ENCODE results near the gene RIN3. TPM values are rescaled to one million over a fixed set of nuclear protein-coding genes. Genes with fewer than 3 reads are reported as not detected.

RIN3 gene
- total RNA-seq, 1 experiment from 2014 or later, result 10.9 TPM

DNA sequence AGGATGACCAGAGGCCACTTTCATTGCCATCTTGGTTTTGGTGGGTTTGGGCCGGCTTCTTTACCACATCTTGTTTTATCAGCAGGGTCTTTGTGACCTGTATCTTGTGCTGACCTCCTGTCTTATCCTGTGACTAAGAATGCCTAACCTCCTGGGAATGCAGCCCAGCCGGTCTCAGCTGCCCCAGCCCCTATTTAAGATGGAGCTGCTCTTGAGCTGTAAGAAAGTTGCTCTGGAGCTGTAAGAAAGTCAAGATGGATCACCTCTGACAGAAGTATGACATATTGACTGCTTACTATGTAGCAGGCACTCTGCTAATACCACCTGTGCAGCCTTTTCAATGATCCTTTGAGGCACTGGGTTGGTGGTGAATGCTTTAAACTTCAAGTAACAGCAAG is 52.1 kb downstream of the RIN3 start:
- BruUV-seq (replicated peaks), result no TSS peak
- Histone ChIP-seq H3K9me3 (ENCODE audit: control insufficient read depth, insufficient read depth, low read depth, low read length) (peaks cover 2% of the 10 kb centered on the region; the same call in 1 of the 2 replicates), H3K4me3 (ENCODE audit: low read depth in 2 of 2, low read length in 2 of 2) (no peak overlapping the region), H3K36me3 (ENCODE audit: control insufficient read depth, insufficient read depth, low read length) (no peaks in the 10 kb centered on the region), H3K27me3 (ENCODE audit: control insufficient read depth, insufficient read depth, low read length) (no peaks in the 10 kb centered on the region), H3K4me1 (ENCODE audit: control insufficient read depth, insufficient read depth, low read length) (no peaks in the 10 kb centered on the region), H3K27ac (ENCODE audit: low read length) (no peak overlapping the region)
- POLR2A ChIA-PET, result no interaction called here
- in situ Hi-C loops (cut with HindIII; ENCODE audit: low pct_unique_long_range_greater_than_20kb, low sequenced_read_pairs), result no loop called here
- ATAC-seq, result no peak
- intact Hi-C loops (cut with micrococcal nuclease; ENCODE audit: unreplicated experiment), result no loop called here
- TF ChIP-seq POLR2AphosphoS5 (IDR thresholded peaks at IDR 0.05; ENCODE audit: low read depth, low read length) (no peak), SIN3A (IDR thresholded peaks at IDR 0.05; ENCODE audit: borderline replicate concordance, insufficient read depth, low read depth, low read length) (no peak), CTCF (IDR thresholded peaks at IDR 0.05) (no peak), TCF7L2 (IDR thresholded peaks at IDR 0.05; ENCODE audit: low read depth, low read length) (no peak), REST (IDR thresholded peaks at IDR 0.05; ENCODE audit: insufficient read depth in 1 of 2, low read depth in 2 of 2, low read length in 1 of 2) (no peak)
- no peak for DNase-seq (ENCODE audit: low read depth, low spot score)
- CTCF ChIA-PET, result no interaction called here

DNA sequence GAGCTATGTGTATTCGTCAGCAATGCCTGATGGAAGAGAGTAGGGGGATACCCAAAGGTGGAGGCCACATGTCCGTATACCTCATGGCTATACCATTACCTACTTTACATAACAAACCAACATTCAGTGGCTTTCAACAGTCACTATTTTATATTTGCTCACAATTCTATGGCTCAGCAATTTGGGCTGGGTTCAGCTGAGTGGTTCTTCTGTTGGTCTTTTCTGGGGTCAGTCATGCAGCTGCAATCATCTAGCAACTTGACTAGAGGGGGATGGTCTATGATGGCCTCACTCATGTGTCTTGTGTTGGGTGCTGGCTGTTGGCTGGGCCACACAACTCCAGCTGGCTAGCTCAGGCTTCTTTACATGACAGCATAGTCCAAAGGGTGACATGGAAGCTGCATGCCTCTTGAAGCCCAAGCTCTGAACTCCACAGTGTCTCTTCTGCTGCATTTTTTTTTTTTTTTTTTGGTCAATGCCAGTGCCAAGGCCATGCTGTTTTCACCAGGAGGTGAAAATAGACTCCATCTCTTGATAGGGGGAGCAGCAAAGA is 53.7 kb downstream of the RIN3 start:
- no TSS peak for BruUV-seq (replicated peaks)
- POLR2A ChIA-PET, result no interaction called here
- CTCF ChIA-PET, result no interaction called here

More for the DNA sequence above, 53.7 kb downstream of the RIN3 start:
- in situ Hi-C loops (cut with HindIII; ENCODE audit: low pct_unique_long_range_greater_than_20kb, low sequenced_read_pairs), result no loop called here
- Histone ChIP-seq H3K27ac (ENCODE audit: low read length) (no peak overlapping the region), H3K9me3 (ENCODE audit: control insufficient read depth, insufficient read depth, low read depth, low read length) (peaks cover 2% of the 10 kb centered on the region; the same call in 1 of the 2 replicates), H3K36me3 (ENCODE audit: control insufficient read depth, insufficient read depth, low read length) (no peaks in the 10 kb centered on the region), H3K4me1 (ENCODE audit: control insufficient read depth, insufficient read depth, low read length) (no peaks in the 10 kb centered on the region), H3K4me3 (ENCODE audit: low read depth in 2 of 2, low read length in 2 of 2) (no peak overlapping the region), H3K27me3 (ENCODE audit: control insufficient read depth, insufficient read depth, low read length) (no peaks in the 10 kb centered on the region)
- no peak for DNase-seq (ENCODE audit: low read depth, low spot score)
- ATAC-seq, result no peak
- intact Hi-C loops (cut with micrococcal nuclease; ENCODE audit: unreplicated experiment), result no loop called here
- TF ChIP-seq TCF7L2 (IDR thresholded peaks at IDR 0.05; ENCODE audit: low read depth, low read length) (no peak), REST (IDR thresholded peaks at IDR 0.05; ENCODE audit: insufficient read depth in 1 of 2, low read depth in 2 of 2, low read length in 1 of 2) (no peak), POLR2AphosphoS5 (IDR thresholded peaks at IDR 0.05; ENCODE audit: low read depth, low read length) (no peak), SIN3A (IDR thresholded peaks at IDR 0.05; ENCODE audit: borderline replicate concordance, insufficient read depth, low read depth, low read length) (no peak), CTCF (IDR thresholded peaks at IDR 0.05) (no peak)

All from Panc1 (cell line).